GM19238 (cell line): ENCODE measurements around the gene TERT.

Experiments used
- DNase-seq: peaks from one replicate; pipeline ENCODE4 v3.0.0; 2011; ENCODE audit warnings: low spot score; ENCODE audit not compliant: insufficient read length

Gene TERT

GRCh38 chr5:1206521-1207412 lies 88.1 kb downstream of the TERT start:
- DNase-seq, result no peak

DNA sequence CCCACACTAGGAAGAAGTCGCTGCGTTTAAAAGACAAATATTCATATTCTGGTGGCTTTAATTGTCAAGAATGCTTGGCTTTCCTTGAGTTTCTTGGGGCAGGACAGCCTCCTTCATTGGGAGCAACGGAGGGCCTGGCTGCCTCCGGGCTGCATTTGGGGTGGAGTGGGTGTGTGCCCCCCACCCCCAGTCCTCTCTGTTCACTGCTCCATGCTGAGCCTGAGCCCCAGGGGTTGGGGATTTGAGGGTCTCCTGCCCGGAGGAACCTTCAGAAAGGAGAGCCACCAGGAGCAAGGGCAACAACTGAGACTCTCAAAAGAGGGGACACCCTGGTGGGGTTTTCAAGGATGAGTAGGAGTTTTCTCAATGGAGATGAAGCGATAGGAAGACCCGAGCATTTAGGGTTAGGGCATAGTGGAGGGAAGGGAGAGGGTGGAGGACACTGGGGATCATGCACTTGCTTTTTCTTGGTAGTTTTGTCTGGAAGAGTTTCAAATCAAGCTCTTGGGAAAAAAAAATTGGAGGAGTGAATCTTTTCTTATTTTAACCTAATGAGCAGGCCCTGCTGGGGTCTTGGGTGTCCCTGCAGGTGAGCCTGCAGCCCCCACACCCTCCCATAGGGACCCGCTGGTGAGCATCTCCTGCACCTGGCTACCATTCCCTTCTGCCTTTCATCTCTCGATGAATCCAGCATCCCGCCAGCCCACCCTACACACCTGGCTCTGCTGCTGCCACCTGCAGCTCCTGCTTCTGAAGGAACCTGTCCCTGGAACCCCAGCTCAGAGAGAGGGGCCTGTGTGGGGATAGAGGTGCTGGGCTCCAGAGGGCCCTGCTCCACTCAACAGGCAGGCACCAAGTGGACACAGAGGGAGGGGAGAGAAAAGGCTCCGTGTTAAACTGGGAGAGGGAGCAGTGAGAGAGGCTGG lies 89.3 kb downstream of the TERT start:
- no peak for DNase-seq

DNA sequence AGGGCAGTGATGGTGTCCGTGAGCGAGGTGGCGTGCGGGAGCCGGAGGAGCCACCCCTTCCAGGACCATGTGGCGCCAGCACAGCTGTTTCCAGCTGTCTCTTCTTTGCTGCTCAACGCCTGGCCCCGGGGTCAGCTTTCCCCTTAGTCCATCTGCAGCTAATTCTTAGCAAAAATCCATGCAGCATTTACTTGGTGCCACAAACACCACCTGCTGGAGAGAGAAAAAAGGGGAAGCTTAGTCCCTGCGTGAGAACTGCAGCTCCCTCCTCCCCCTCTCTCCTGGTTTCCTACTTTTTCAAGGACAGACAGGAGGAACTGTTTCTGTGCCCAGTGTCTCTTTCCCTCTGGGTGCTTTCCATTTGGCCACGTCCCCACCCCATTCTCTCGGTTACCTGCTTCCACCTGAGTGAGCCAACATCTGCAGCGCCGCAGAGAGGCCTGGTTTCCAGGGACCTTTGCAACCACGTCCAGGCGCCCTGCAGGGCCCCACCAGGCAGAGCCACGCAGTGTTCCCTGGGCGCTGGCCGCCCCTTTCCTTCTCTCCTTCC lies 90.1 kb downstream of the TERT start:
- no peak for DNase-seq

GRCh38 chr5:1203968-1204692 lies 90.7 kb downstream of the TERT start:
- DNase-seq, result no peak

- DNase-seq, result no peak
These were observed 91.4 kb downstream of the TERT start for GRCh38 chr5:1203311-1203967.
